ENCODE data around the gene SCAMP4. TPM values are rescaled to one million over a fixed set of nuclear protein-coding genes. Genes with fewer than 3 reads are reported as not detected.

SCAMP4 gene
- total and polyA plus RNA-seq, 2 experiments from 2014 or later, result 39.4 to 106 TPM

- TF ChIP-seq CTCF (conservative IDR thresholded peaks at IDR 0.05; ENCODE audit: low read depth in 2 of 2) (no peak), ZNF462 (CRISPR knock-in tag; IDR thresholded peaks at IDR 0.05) (no peak), ZNF331 (CRISPR knock-in tag; IDR thresholded peaks at IDR 0.05; ENCODE audit: low read depth) (no peak), EZH2phosphoT487 (IDR thresholded peaks at IDR 0.05; ENCODE audit: unreplicated experiment) (no peak), EZH2 (IDR thresholded peaks at IDR 0.05; ENCODE audit: low read depth, unreplicated experiment) (no peak), REST (IDR thresholded peaks at IDR 0.05; ENCODE audit: unreplicated experiment) (no peak), ETS1 (IDR thresholded peaks at IDR 0.05) (no peak), ZNF114 (CRISPR knock-in tag; IDR thresholded peaks at IDR 0.05) (no peak), CREB1 (CRISPR knock-in tag; IDR thresholded peaks at IDR 0.05; ENCODE audit: low read depth) (no peak)
- Histone ChIP-seq H2AFZ (no peak within 1 kb of the TSS; the same call in none of the 2 replicates), H3K36me3 (ENCODE audit: insufficient read depth) (no peaks in the 10 kb centered on the region)
Observed at GRCh38 chr19:1941146-1942077, 36.2 kb downstream of the SCAMP4 start, which contains the start of gene CSNK1G2. Gene CSNK1G2, plus strand, starts transcription at chr19:1941172. Its CDS starts 28,601 bp downstream, at chr19:1969773.

More at GRCh38 chr19:1941146-1942077, 36.2 kb downstream of the SCAMP4 start, which contains the start of gene CSNK1G2:
- no peak for DNase-seq (ENCODE audit: low spot score)
- H3K4me1 ChIP-seq (ENCODE audit: insufficient read depth), result peaks cover 18% of the 10 kb centered on the region
- H4K20me1 ChIP-seq (replicated peaks; ENCODE audit: insufficient read depth), result peaks cover 17% of the 10 kb centered on the region
- Mint-ChIP-seq H3K9me3 (no peaks in the 10 kb centered on the region), H3K4me3 (peak within 1 kb of the TSS; percentile 95), H3K27ac (peak within 1 kb of the TSS; percentile 95), H3K4me1 (peaks cover 20% of the 10 kb centered on the region), H3K36me3 (ENCODE audit: low read depth) (peaks cover 2% of the 10 kb centered on the region; the same call in 2 of the 3 replicates), H3K27me3 (ENCODE audit: insufficient read depth, low read depth, poor library complexity) (peaks cover 20% of the 10 kb centered on the region)
- H3K4me3 ChIP-seq, result peak within 1 kb of the TSS; percentile 90
- H3F3A ChIP-seq (replicated peaks; ENCODE audit: low read depth), result peaks cover 7% of the 10 kb centered on the region
- ATAC-seq, result no peak; the same call in 1 of the 3 replicates
- peak within 1 kb of the TSS; percentile 88 for H3K27ac ChIP-seq (ENCODE audit: low read depth)
- H3K9me2 ChIP-seq (ENCODE audit: insufficient read depth), result no peaks in the 10 kb centered on the region
- H3K4me2 ChIP-seq, result peak within 1 kb of the TSS; percentile 92
- H3K79me2 ChIP-seq (replicated peaks; ENCODE audit: insufficient read depth), result peaks cover 47% of the 10 kb centered on the region
- H3K27me3 ChIP-seq (ENCODE audit: insufficient read depth), result no peaks in the 10 kb centered on the region

All from GM23338 (cell line).